Tibial nerve (tissue), 4 donors: Measurements from ENCODE around the gene FBXW2.

Source experiments
- EP300 ChIP-seq, 2 donors: sonication (generic); formaldehyde crosslinking; IDR thresholded peaks; one replicate each; pipeline ENCODE4 v1.6.1; 2017; ENCODE audit warnings: antibody characterized with exemption in 2 of 2, mild to moderate bottlenecking in 1 of 2
- POLR2A ChIP-seq, 2 donors: fragments of 450-650 bp; IDR thresholded peaks; one replicate each; pipeline ENCODE4 v1.6.1; 2017; ENCODE audit warnings: antibody characterized with exemption in 2 of 2, mild to moderate bottlenecking in 2 of 2, moderate library complexity in 2 of 2
- TF ChIP-seq, protein P1 (sequence below), 5 experiments: fragments of 200-600 bp in 3 of 5; fragments of 450-650 bp in 2 of 5; sonication (generic) in 3 of 5; IDR thresholded peaks; one replicate each; pipeline ENCODE4 v1.5.1; 2016 to 2019; ENCODE audit warnings: antibody characterized with exemption in 5 of 5, mild to moderate bottlenecking in 3 of 5, moderate library complexity in 2 of 5

DNA sequence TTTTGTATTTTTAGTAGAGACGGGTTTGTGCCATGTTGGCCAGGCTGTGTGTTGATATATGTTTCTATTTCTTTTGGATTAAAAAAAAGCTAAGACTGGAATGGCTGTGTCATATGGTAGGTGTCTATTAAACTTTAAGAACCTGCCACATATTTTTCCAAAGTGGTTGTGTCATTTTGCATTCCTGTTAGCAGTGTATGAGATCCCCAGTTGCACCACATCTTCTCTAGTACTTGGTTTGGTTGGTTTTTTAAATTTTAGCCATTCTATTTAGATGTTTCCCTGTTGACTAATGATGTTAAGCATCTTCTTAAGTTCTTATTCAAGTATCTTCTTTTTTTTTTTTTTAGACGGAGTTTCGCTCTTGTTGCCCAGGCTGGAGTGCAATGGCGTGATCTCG lies 42.8 kb downstream of the FBXW2 start:
- TF ChIP-seq, protein P1, sequence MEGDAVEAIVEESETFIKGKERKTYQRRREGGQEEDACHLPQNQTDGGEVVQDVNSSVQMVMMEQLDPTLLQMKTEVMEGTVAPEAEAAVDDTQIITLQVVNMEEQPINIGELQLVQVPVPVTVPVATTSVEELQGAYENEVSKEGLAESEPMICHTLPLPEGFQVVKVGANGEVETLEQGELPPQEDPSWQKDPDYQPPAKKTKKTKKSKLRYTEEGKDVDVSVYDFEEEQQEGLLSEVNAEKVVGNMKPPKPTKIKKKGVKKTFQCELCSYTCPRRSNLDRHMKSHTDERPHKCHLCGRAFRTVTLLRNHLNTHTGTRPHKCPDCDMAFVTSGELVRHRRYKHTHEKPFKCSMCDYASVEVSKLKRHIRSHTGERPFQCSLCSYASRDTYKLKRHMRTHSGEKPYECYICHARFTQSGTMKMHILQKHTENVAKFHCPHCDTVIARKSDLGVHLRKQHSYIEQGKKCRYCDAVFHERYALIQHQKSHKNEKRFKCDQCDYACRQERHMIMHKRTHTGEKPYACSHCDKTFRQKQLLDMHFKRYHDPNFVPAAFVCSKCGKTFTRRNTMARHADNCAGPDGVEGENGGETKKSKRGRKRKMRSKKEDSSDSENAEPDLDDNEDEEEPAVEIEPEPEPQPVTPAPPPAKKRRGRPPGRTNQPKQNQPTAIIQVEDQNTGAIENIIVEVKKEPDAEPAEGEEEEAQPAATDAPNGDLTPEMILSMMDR (IDR thresholded peaks at IDR 0.05), result no peak
- no peak for TF ChIP-seq EP300 (IDR thresholded peaks at IDR 0.05)
- no peak for TF ChIP-seq POLR2A (IDR thresholded peaks at IDR 0.05)
